IMR-90 (cell line): ENCODE results near the gene PADI1. TPM values are rescaled to one million over a fixed set of nuclear protein-coding genes. Genes with fewer than 3 reads are reported as not detected.

Source experiments
- ATAC-seq: fragments of 200-7000 bp; cut with Tn5 transposase; 2 replicates; pipeline ENCODE4 v1.9.1; 2020; ENCODE audit warnings: low read depth, mild to moderate bottlenecking, moderate library complexity
- BruUV-seq: library from RNA; stranded (reverse); fragments of 400-500 nt; replicated peaks from 2 replicates; lab custom pipeline; 2021; lab: Mats Ljungman, UMichigan
- CTCF ChIA-PET: fragments of 300-600 bp; formaldehyde crosslinking; extraction: SDS; loops from one replicate; lab custom pipeline; 2021; ENCODE audit warnings: antibody characterized with exemption; lab: Yijun Ruan, JAX
- POLR2A ChIA-PET: fragments of 300-600 bp; sonication (Branson Sonifier 250); formaldehyde crosslinking; loops from one replicate; lab custom pipeline; 2022; ENCODE audit warnings: antibody characterized with exemption; ENCODE audit not compliant: unreplicated experiment; lab: Charles Lee
- DNase-seq: peaks from one replicate; pipeline ENCODE4 v3.0.0; 2013
- H2AFZ ChIP-seq: replicated peaks from 2 replicates; pipeline ENCODE3; 2013; ENCODE audit warnings: low read length, mild to moderate bottlenecking; ENCODE audit not compliant: poor library complexity
- H2AK5ac ChIP-seq: 2 replicates; pipeline ENCODE4 v1.6.1; 2013; ENCODE audit warnings: low read depth, low read length, inconsistent platforms
- H2AK9ac ChIP-seq: replicated peaks from 2 replicates; pipeline ENCODE3; 2013; ENCODE audit warnings: mild to moderate bottlenecking, low read depth, low read length, moderate library complexity; ENCODE audit not compliant: poor library complexity
- H2BK120ac ChIP-seq: 2 replicates; pipeline ENCODE4 v1.6.1; 2013; ENCODE audit warnings: low read depth, low read length, inconsistent platforms
- H2BK15ac ChIP-seq: 3 replicates; pipeline ENCODE4 v1.6.1; 2013; ENCODE audit warnings: low read depth, low read length, inconsistent platforms
- H2BK20ac ChIP-seq: 2 replicates; pipeline ENCODE4 v1.6.1; 2013; ENCODE audit warnings: low read depth, mild to moderate bottlenecking, inconsistent platforms, low read length, moderate library complexity
- H2BK5ac ChIP-seq: 2 replicates; pipeline ENCODE4 v1.6.1; 2013; ENCODE audit warnings: mild to moderate bottlenecking, low read depth, low read length, inconsistent platforms; ENCODE audit not compliant: poor library complexity, severe bottlenecking
- H3K14ac ChIP-seq: replicated peaks from 2 replicates; pipeline ENCODE4 v1.6.1; 2013; ENCODE audit warnings: low read depth, low read length, inconsistent platforms
- H3K18ac ChIP-seq: 2 replicates; pipeline ENCODE4 v1.6.1; 2013; ENCODE audit warnings: low read depth, low read length, control low read depth
- H3K23ac ChIP-seq: 2 replicates; pipeline ENCODE4 v1.6.1; 2013; ENCODE audit warnings: low read depth, low read length, inconsistent platforms
- H3K27ac ChIP-seq: 2 replicates; pipeline ENCODE4 v1.5.1; 2013; ENCODE audit warnings: mild to moderate bottlenecking, control low read depth, low read length; ENCODE audit not compliant: insufficient read depth
- H3K27me3 ChIP-seq: 2 replicates; pipeline ENCODE4 v1.6.1; 2013; ENCODE audit warnings: low read length; ENCODE audit not compliant: control insufficient read depth, insufficient read depth
- H3K36me3 ChIP-seq: 2 replicates; pipeline ENCODE4 v1.6.1; 2013; ENCODE audit warnings: low read length, mixed read lengths; ENCODE audit not compliant: control insufficient read depth, insufficient read depth
- H3K4ac ChIP-seq: 2 replicates; pipeline ENCODE4 v1.6.1; 2013; ENCODE audit warnings: low read depth, low read length, inconsistent platforms
- H3K4me1 ChIP-seq: 2 replicates; pipeline ENCODE4 v1.6.1; 2013; ENCODE audit warnings: low read length, mixed read lengths; ENCODE audit not compliant: control insufficient read depth, insufficient read depth
- H3K4me2 ChIP-seq: 2 replicates; pipeline ENCODE4 v1.6.1; 2013; ENCODE audit warnings: low read depth, mild to moderate bottlenecking, control low read depth, low read length, moderate library complexity
- H3K4me3 ChIP-seq: 2 replicates; pipeline ENCODE4 v1.5.1; 2013; ENCODE audit warnings: low read depth, mild to moderate bottlenecking, control low read depth, low read length, moderate library complexity; ENCODE audit not compliant: insufficient read depth
- H3K56ac ChIP-seq: 2 replicates; pipeline ENCODE4 v1.6.1; 2013; ENCODE audit warnings: low read length, inconsistent platforms; ENCODE audit not compliant: insufficient read depth; ENCODE audit errors: extremely low read depth
- H3K79me1 ChIP-seq, 2 experiments: 2 replicates each; pipeline ENCODE4 v1.6.1; 2013; ENCODE audit warnings: low read length in 2 of 2, inconsistent platforms in 1 of 2, low read depth in 1 of 2
- H3K9ac ChIP-seq: 2 replicates; pipeline ENCODE4 v1.6.1; 2013; ENCODE audit warnings: low read depth, low read length, control low read depth
- H3K9me1 ChIP-seq: 2 replicates; pipeline ENCODE4 v1.6.1; 2013; ENCODE audit warnings: low read length, inconsistent platforms; ENCODE audit not compliant: insufficient read depth
- H3K9me3 ChIP-seq: 2 replicates; pipeline ENCODE4 v1.6.1; 2013; ENCODE audit warnings: low read length; ENCODE audit not compliant: control insufficient read depth, insufficient read depth
- H4K20me1 ChIP-seq: 2 replicates; pipeline ENCODE4 v1.6.1; 2013; ENCODE audit warnings: low read length, inconsistent platforms; ENCODE audit not compliant: insufficient read depth
- H4K5ac ChIP-seq: 2 replicates; pipeline ENCODE4 v1.6.1; 2013; ENCODE audit warnings: mild to moderate bottlenecking, low read depth, low read length, control low read depth
- H4K8ac ChIP-seq, 2 experiments: 2 replicates each; pipeline ENCODE4 v1.6.1; 2013; ENCODE audit warnings: low read depth in 2 of 2, low read length in 2 of 2, control low read depth in 1 of 2, inconsistent platforms in 1 of 2
- H4K91ac ChIP-seq: 2 replicates; pipeline ENCODE4 v1.6.1; 2013; ENCODE audit warnings: low read depth, low read length, inconsistent platforms; ENCODE audit not compliant: insufficient read depth
- BHLHE40 ChIP-seq: fragments of 150-350 bp; IDR thresholded peaks from 2 replicates; pipeline ENCODE4 v1.6.1; 2016; ENCODE audit warnings: mild to moderate bottlenecking, low read depth, low read length
- CEBPB ChIP-seq: IDR thresholded peaks from 2 replicates; pipeline ENCODE4 v1.6.1; 2012; ENCODE audit warnings: low read depth, low read length, improper control_type of control experiment
- CHD1 ChIP-seq: IDR thresholded peaks from 2 replicates; pipeline ENCODE4 v1.6.1; 2012; ENCODE audit warnings: low read depth, low read length, improper control_type of control experiment
- FOS ChIP-seq: fragments of 150-350 bp; IDR thresholded peaks from 2 replicates; pipeline ENCODE4 v1.6.1; 2016; ENCODE audit warnings: low read depth, low read length
- MAZ ChIP-seq: IDR thresholded peaks from 2 replicates; pipeline ENCODE4 v1.6.1; 2012; ENCODE audit warnings: low read depth, mild to moderate bottlenecking, low read length, improper control_type of control experiment, moderate library complexity, borderline replicate concordance
- MXI1 ChIP-seq: IDR thresholded peaks from 2 replicates; pipeline ENCODE4 v1.6.1; 2012; ENCODE audit warnings: low read depth, mild to moderate bottlenecking, low read length, moderate library complexity, borderline replicate concordance
- NFE2L2 ChIP-seq: fragments of 150-350 bp; IDR thresholded peaks from 2 replicates; pipeline ENCODE4 v1.6.1; 2016; ENCODE audit warnings: low read depth, mild to moderate bottlenecking, low read length
- POLR2A ChIP-seq: IDR thresholded peaks from 2 replicates; pipeline ENCODE4 v1.6.1; 2012; ENCODE audit warnings: mild to moderate bottlenecking, low read depth, low read length
- RAD21 ChIP-seq: IDR thresholded peaks from 2 replicates; pipeline ENCODE4 v1.6.1; 2012; ENCODE audit warnings: low read length, improper control_type of control experiment
- RCOR1 ChIP-seq: IDR thresholded peaks from 2 replicates; pipeline ENCODE4 v1.6.1; 2012; ENCODE audit warnings: mild to moderate bottlenecking, low read length, improper control_type of control experiment; ENCODE audit not compliant: insufficient replicate concordance
- RFX5 ChIP-seq: IDR thresholded peaks from 2 replicates; pipeline ENCODE4 v1.8.0; 2012; ENCODE audit warnings: low read depth, mild to moderate bottlenecking, low read length, moderate library complexity
- SMC3 ChIP-seq: fragments of 150-350 bp; IDR thresholded peaks from 2 replicates; pipeline ENCODE4 v1.6.1; 2016; ENCODE audit warnings: low read depth, mild to moderate bottlenecking, antibody characterized with exemption, low read length, moderate library complexity
- WGBS, 2 experiments: methylation state at CpG; one replicate each; pipeline versions ENCODE4 v1.1.5 to v1.1.7; 2013; ENCODE audit warnings: missing lambda C conversion rate in 2 of 2; ENCODE audit not compliant: insufficient read length in 1 of 2; ENCODE audit errors: extremely low coverage in 2 of 2; 5-methylcytosine and 5-hydroxymethylcytosine counted together
- dilution Hi-C: fragments of 300-500 bp; cut with HindIII; formaldehyde crosslinking; loops from one replicate; pipeline ENCODE4 v1.14.3; 2018; ENCODE audit warnings: low sequenced_read_pairs; ENCODE audit not compliant: unreplicated experiment
- in situ Hi-C: fragments of 300-500 bp; cut with MboI; formaldehyde crosslinking; loops from 3 replicates; pipeline ENCODE4 v1.14.3; 2019; ENCODE audit warnings: low sequenced_read_pairs, inconsistent platforms, mixed read lengths
- intact Hi-C: fragments of 100-400 bp; cut with micrococcal nuclease; formaldehyde crosslinking; loops from 2 replicates; pipeline ENCODE4 v1.10.0; 2022
- polyA plus RNA-seq, 3 experiments: library from polyadenylated mRNA; depleted of rRNA; stranded (reverse); fragments of >200 nt; gene quantifications; 2 replicates each; pipeline ENCODE4 v1.2.3, GENCODE V29; 2012; ENCODE audit warnings: low replicate concordance in 1 of 3
- total RNA-seq: library from RNA; depleted of rRNA; stranded (reverse); fragments of >200 nt; gene quantifications from 2 replicates; pipeline ENCODE4 v1.2.3, GENCODE V29; 2012
- TF ChIP-seq, protein P1 (sequence below): fragments of 150-350 bp; IDR thresholded peaks from 2 replicates; pipeline ENCODE4 v1.6.1; 2017; ENCODE audit warnings: mild to moderate bottlenecking, antibody characterized with exemption, low read length, low read depth
- TF ChIP-seq, protein P2 (sequence below): conservative IDR thresholded peaks from 2 replicates; pipeline ENCODE4 v1.5.1; 2012; ENCODE audit warnings: mild to moderate bottlenecking, low read depth, low read length, improper control_type of control experiment
- TF ChIP-seq, protein P3 (sequence below): fragments of 150-350 bp; IDR thresholded peaks from 2 replicates; pipeline ENCODE4 v1.6.1; 2016; ENCODE audit warnings: low read depth, mild to moderate bottlenecking, low read length, moderate library complexity, borderline replicate concordance

The PADI1 gene
- total and polyA plus RNA-seq, 2 of the 4 experiments (the other 2 are of a cell fraction) = 0.17 TPM; not detected in 1

DNA sequence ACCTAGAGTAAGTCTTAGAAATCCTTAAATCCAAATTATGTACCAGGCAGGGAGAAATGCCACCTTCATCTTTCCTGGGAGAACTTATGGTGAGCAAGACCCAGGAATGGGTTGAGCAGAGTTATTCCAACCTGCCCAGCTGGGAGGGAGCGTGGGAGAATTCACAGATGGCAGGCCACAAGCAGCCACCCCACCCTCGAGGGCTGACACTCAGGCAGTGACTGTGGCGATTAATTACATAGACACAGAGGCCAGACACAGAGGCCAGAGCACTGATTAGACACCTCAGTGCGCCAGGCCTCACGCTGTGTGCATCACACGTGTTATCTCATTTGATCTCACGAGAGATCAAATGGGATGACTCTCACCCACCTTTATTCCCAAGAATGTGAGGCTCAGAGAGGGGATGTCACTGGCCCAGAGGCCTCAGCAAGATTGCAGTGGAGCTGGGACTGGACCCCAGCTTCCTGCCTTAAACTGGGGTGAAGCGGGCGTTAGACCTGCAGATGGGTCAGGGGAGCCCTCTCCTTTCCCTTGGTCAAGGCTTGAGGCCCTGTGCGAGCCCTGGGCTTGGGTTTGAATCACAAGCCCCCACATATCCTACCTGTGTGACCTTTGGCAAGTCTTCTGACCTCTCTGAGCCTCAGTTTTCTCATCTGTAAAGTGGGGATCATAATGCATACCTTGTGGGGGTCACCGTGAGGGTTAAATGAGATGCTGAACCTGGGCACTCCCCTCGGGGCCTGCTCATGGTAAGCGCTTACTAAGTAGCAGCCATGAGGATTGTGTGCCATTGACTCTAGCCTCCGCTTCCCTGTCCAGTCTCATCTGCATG, 74.3 kb downstream of the PADI1 start:
- no peak overlapping the region for H3K18ac ChIP-seq
- no peak overlapping the region for H2BK15ac ChIP-seq
- ChIA-PET POLR2A (no interaction called here), CTCF (no interaction called here)
- H4K91ac ChIP-seq = no peak overlapping the region
- H2BK5ac ChIP-seq = no peak overlapping the region
- no peak for ATAC-seq
- no peak overlapping the region for H4K8ac ChIP-seq
- no TSS peak for BruUV-seq
- H3K9me1 ChIP-seq = no peaks in the 10 kb centered on the region
- in situ Hi-C loops = no loop called here
- no peak overlapping the region for H3K4me3 ChIP-seq
- no peaks in the 10 kb centered on the region for H4K20me1 ChIP-seq
- no peak for DNase-seq
- no peak overlapping the region for H3K4ac ChIP-seq
- H2BK120ac ChIP-seq = no peak overlapping the region
- no peak overlapping the region for H3K4me2 ChIP-seq
- no peaks in the 10 kb centered on the region for H3K4me1 ChIP-seq
- no peak overlapping the region for H3K14ac ChIP-seq
- no peak overlapping the region for H4K5ac ChIP-seq
- H2AK9ac ChIP-seq = no peak overlapping the region
- H3K23ac ChIP-seq = no peak overlapping the region
- H3K27ac ChIP-seq = no peak overlapping the region
- whole genome bisulfite sequencing, 2 experiments = 34% methylated on average over 8 of the region's 14 CpGs; no CpG with 5 or more reads in 1 of the 2 experiments
- intact Hi-C loops = no loop called here
- H2BK20ac ChIP-seq = no peak overlapping the region
- H2AK5ac ChIP-seq = no peak overlapping the region
- H2AFZ ChIP-seq = no peak overlapping the region
- no peak overlapping the region for H3K56ac ChIP-seq
- no peaks in the 10 kb centered on the region for H3K9me3 ChIP-seq
- dilution Hi-C loops = no loop called here
- no peak overlapping the region for H3K9ac ChIP-seq
- no peaks in the 10 kb centered on the region for H3K36me3 ChIP-seq
- peaks cover 46% of the 10 kb centered on the region for H3K27me3 ChIP-seq
- no peaks in the 10 kb centered on the region for H3K79me1 ChIP-seq
- TF ChIP-seq, protein P1, sequence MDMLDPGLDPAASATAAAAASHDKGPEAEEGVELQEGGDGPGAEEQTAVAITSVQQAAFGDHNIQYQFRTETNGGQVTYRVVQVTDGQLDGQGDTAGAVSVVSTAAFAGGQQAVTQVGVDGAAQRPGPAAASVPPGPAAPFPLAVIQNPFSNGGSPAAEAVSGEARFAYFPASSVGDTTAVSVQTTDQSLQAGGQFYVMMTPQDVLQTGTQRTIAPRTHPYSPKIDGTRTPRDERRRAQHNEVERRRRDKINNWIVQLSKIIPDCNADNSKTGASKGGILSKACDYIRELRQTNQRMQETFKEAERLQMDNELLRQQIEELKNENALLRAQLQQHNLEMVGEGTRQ = no peak
- no peak for TF ChIP-seq MAZ
- no peak for TF ChIP-seq BHLHE40
- TF ChIP-seq MXI1 = no peak
- TF ChIP-seq, protein P2, sequence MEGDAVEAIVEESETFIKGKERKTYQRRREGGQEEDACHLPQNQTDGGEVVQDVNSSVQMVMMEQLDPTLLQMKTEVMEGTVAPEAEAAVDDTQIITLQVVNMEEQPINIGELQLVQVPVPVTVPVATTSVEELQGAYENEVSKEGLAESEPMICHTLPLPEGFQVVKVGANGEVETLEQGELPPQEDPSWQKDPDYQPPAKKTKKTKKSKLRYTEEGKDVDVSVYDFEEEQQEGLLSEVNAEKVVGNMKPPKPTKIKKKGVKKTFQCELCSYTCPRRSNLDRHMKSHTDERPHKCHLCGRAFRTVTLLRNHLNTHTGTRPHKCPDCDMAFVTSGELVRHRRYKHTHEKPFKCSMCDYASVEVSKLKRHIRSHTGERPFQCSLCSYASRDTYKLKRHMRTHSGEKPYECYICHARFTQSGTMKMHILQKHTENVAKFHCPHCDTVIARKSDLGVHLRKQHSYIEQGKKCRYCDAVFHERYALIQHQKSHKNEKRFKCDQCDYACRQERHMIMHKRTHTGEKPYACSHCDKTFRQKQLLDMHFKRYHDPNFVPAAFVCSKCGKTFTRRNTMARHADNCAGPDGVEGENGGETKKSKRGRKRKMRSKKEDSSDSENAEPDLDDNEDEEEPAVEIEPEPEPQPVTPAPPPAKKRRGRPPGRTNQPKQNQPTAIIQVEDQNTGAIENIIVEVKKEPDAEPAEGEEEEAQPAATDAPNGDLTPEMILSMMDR = no peak
- TF ChIP-seq POLR2A = no peak
- no peak for TF ChIP-seq SMC3
- no peak for TF ChIP-seq NFE2L2
- TF ChIP-seq, protein P3, sequence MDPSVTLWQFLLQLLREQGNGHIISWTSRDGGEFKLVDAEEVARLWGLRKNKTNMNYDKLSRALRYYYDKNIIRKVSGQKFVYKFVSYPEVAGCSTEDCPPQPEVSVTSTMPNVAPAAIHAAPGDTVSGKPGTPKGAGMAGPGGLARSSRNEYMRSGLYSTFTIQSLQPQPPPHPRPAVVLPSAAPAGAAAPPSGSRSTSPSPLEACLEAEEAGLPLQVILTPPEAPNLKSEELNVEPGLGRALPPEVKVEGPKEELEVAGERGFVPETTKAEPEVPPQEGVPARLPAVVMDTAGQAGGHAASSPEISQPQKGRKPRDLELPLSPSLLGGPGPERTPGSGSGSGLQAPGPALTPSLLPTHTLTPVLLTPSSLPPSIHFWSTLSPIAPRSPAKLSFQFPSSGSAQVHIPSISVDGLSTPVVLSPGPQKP = no peak
- TF ChIP-seq RAD21 = no peak
- TF ChIP-seq RFX5 = no peak
- TF ChIP-seq RCOR1 = no peak
- no peak for TF ChIP-seq CHD1
- TF ChIP-seq CEBPB = no peak
- no peak for TF ChIP-seq FOS
